Esophagus squamous epithelium (tissue), 4 donors: ENCODE data around the gene CRADD.

Experiments used
- POLR2A ChIP-seq, 4 donors: fragments of 450-650 bp; IDR thresholded peaks; one replicate each; pipeline ENCODE4 v1.6.1; 2017; ENCODE audit warnings: antibody characterized with exemption in 4 of 4, mild to moderate bottlenecking in 4 of 4, moderate library complexity in 3 of 4
- TF ChIP-seq, protein P1 (sequence below), 6 experiments: fragments of 450-650 bp in 4 of 6; fragments of 200-600 bp in 2 of 6; sonication (generic) in 2 of 6; IDR thresholded peaks; one replicate each; pipeline ENCODE4 v1.5.1; 2016 to 2019; ENCODE audit warnings: antibody characterized with exemption in 6 of 6, mild to moderate bottlenecking in 4 of 6, moderate library complexity in 4 of 6

DNA sequence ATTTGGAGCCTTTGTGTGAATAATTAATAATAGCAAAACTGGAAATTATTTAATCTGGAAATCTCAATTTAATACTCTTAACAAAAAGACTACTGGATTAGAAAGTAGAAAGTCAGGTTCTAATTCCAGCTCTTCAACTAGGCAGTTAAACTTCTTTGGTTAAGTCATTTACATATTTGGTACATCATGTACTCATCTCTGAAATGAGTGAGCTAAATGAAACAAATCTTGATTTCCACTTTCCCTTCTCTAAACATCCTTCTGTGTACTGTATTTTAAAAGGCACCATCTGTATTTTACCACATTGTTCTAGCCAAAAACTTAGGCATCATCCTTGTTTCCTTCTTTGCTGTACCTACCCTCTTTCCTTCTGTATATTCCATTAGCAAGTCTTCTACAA is 26.9 kb downstream of the CRADD start:
- TF ChIP-seq, protein P1, sequence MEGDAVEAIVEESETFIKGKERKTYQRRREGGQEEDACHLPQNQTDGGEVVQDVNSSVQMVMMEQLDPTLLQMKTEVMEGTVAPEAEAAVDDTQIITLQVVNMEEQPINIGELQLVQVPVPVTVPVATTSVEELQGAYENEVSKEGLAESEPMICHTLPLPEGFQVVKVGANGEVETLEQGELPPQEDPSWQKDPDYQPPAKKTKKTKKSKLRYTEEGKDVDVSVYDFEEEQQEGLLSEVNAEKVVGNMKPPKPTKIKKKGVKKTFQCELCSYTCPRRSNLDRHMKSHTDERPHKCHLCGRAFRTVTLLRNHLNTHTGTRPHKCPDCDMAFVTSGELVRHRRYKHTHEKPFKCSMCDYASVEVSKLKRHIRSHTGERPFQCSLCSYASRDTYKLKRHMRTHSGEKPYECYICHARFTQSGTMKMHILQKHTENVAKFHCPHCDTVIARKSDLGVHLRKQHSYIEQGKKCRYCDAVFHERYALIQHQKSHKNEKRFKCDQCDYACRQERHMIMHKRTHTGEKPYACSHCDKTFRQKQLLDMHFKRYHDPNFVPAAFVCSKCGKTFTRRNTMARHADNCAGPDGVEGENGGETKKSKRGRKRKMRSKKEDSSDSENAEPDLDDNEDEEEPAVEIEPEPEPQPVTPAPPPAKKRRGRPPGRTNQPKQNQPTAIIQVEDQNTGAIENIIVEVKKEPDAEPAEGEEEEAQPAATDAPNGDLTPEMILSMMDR (IDR thresholded peaks at IDR 0.05) = no peak
- TF ChIP-seq POLR2A (IDR thresholded peaks at IDR 0.05) = no peak
